ENCODE data around the gene ATP1A3. TPM values are rescaled to one million over a fixed set of nuclear protein-coding genes. Genes with fewer than 3 reads are reported as not detected.

The ATP1A3 gene
- total and polyA plus RNA-seq, 2 of the 13 experiments (the other 11 are each of a cell fraction or from before 2014, with no cell fraction given) = 0.01 to 0.04 TPM

- Histone ChIP-seq H2AFZ (ENCODE audit: low read length) (no peak overlapping the region), H3K27me3 (ENCODE audit: control insufficient read depth in 1 of 2, insufficient read depth in 2 of 2, low read length in 2 of 2) (peaks cover 11 to 89% of the 10 kb centered on the region in 2 experiments)
- TF ChIP-seq TAF1 (CRISPR knock-in tag; IDR thresholded peaks at IDR 0.05) (no peak), ZNF768 (CRISPR knock-in tag; IDR thresholded peaks at IDR 0.05) (0 out of 2 replicates have a peak, but pooled peaks have one; percentile 46), CTCF (CRISPR knock-in tag; IDR thresholded peaks at IDR 0.05) (peak; percentile 24; the same call in 1 of the 2 replicates), ZMYM3 (CRISPR knock-in tag; IDR thresholded peaks at IDR 0.05) (peak; percentile 26; the same call in 1 of the 2 replicates), ZKSCAN1 (IDR thresholded peaks at IDR 0.05; ENCODE audit: low read length) (peak; percentile 98)
Measured at GRCh38 chr19:41930926-41931592, 63.0 kb downstream of the ATP1A3 start.

GRCh38 chr19:41930322-41930722, 63.7 kb downstream of the ATP1A3 start:
- peaks cover 11% of the 10 kb centered on the region for H3K4me1 ChIP-seq (ENCODE audit: insufficient read depth, low read length)
- ChIA-PET CTCF (ENCODE audit: low intra/inter-chr PET ratio, low total read pairs) (no interaction called here), POLR2A (no interaction called here)
- no peak overlapping the region for H2AFZ ChIP-seq (ENCODE audit: low read length)
- H3K4me2 ChIP-seq (ENCODE audit: low read depth, low read length) = no peak overlapping the region
- H3K36me3 ChIP-seq (replicated peaks in 1 of 2; ENCODE audit: control insufficient read depth in 1 of 2, insufficient read depth in 2 of 2, low read length in 2 of 2) = no peaks in the 10 kb centered on the region
- H3K4me3 ChIP-seq (replicated peaks in 1 of 3; ENCODE audit: insufficient read depth in 1 of 3, low read depth in 2 of 3, low read length in 3 of 3) = no peak overlapping the region
- no TSS peak for BruUV-seq (replicated peaks)
- 43% methylated on average over 7 of the region's 7 CpGs for WGBS (ENCODE audit: low lambda C conversion rate)
- intact Hi-C loops (cut with micrococcal nuclease; ENCODE audit: unreplicated experiment) = no loop called here
- H3K9me3 ChIP-seq (ENCODE audit: low read length) = no peaks in the 10 kb centered on the region
- in situ Hi-C loops (cut with HindIII; ENCODE audit: extremely low pct_ligation_motif_present, low pct_unique_long_range_greater_than_20kb) = loop anchor here (10.0 kb wide), 1 partner anchor 46 kb away; the partner anchor contains the start of gene ARHGEF1
- no peak overlapping the region for H3K9ac ChIP-seq (ENCODE audit: insufficient read depth, low read depth, low read length)
- ATAC-seq (no peak), FAIRE-seq (no peak), DNase-seq (ENCODE audit: low spot score) (no peak)
- no peak overlapping the region for H3K27ac ChIP-seq (ENCODE audit: extremely low read length, insufficient read depth, low read length)
- peaks cover 11 to 91% of the 10 kb centered on the region in 2 experiments for H3K27me3 ChIP-seq (ENCODE audit: control insufficient read depth in 1 of 2, insufficient read depth in 2 of 2, low read length in 2 of 2)
- H3K79me2 ChIP-seq (ENCODE audit: insufficient read depth, low read length) = no peaks in the 10 kb centered on the region
- peaks cover 4% of the 10 kb centered on the region; the same call in 1 of the 2 replicates for H4K20me1 ChIP-seq (ENCODE audit: insufficient read depth, low read length)
- TF ChIP-seq ZNF605 (CRISPR knock-in tag; IDR thresholded peaks at IDR 0.05) (no peak), ZNF512B (CRISPR knock-in tag; IDR thresholded peaks at IDR 0.05; ENCODE audit: borderline replicate concordance) (no peak), E2F5 (CRISPR knock-in tag; conservative IDR thresholded peaks at IDR 0.05) (no peak), ZFP37 (CRISPR knock-in tag; IDR thresholded peaks at IDR 0.05; ENCODE audit: borderline replicate concordance) (no peak), ZNF691 (CRISPR knock-in tag; IDR thresholded peaks at IDR 0.05; ENCODE audit: borderline replicate concordance, low read depth) (no peak), TBX2 (CRISPR knock-in tag; IDR thresholded peaks at IDR 0.05; ENCODE audit: borderline replicate concordance) (no peak)

More at GRCh38 chr19:41930926-41931592, 63.0 kb downstream of the ATP1A3 start:
- in situ Hi-C loops (cut with HindIII; ENCODE audit: extremely low pct_ligation_motif_present, low pct_unique_long_range_greater_than_20kb) (loop anchor here (10.0 kb wide), 1 partner anchor 46 kb away; the partner anchor contains the start of gene ARHGEF1), intact Hi-C loops (cut with micrococcal nuclease; ENCODE audit: unreplicated experiment) (no loop called here)
- Histone ChIP-seq H3K4me1 (ENCODE audit: insufficient read depth, low read length) (peaks cover 11% of the 10 kb centered on the region), H3K36me3 (replicated peaks in 1 of 2; ENCODE audit: control insufficient read depth in 1 of 2, insufficient read depth in 2 of 2, low read length in 2 of 2) (no peaks in the 10 kb centered on the region), H4K20me1 (ENCODE audit: insufficient read depth, low read length) (peaks cover 6% of the 10 kb centered on the region; the same call in 1 of the 2 replicates), H3K4me3 (replicated peaks in 1 of 3; ENCODE audit: insufficient read depth in 1 of 3, low read depth in 2 of 3, low read length in 3 of 3) (no peak overlapping the region), H3K79me2 (ENCODE audit: insufficient read depth, low read length) (no peaks in the 10 kb centered on the region), H3K4me2 (ENCODE audit: low read depth, low read length) (no peak overlapping the region), H3K27ac (ENCODE audit: extremely low read length, insufficient read depth, low read length) (no peak overlapping the region), H3K9ac (ENCODE audit: insufficient read depth, low read depth, low read length) (no peak overlapping the region), H3K9me3 (ENCODE audit: low read length) (no peaks in the 10 kb centered on the region)
- BruUV-seq (replicated peaks) = no TSS peak
- ATAC-seq = no peak
- no peak for FAIRE-seq
- ChIA-PET POLR2A (no interaction called here), CTCF (ENCODE audit: low intra/inter-chr PET ratio, low total read pairs) (no interaction called here)
- WGBS (ENCODE audit: low lambda C conversion rate) = 15% methylated on average over 8 of the region's 17 CpGs
- DNase-seq (ENCODE audit: low spot score) = no peak

All from HepG2 (cell line).